Fibroblast of mammary gland (primary cell): Measurements from ENCODE around the gene ARHGEF16.

Experiments used
- DNase-seq: peaks from one replicate; pipeline ENCODE4 v3.0.0-alpha.2; 2010; ENCODE audit warnings: low read depth
- H3K4me3 ChIP-seq: 2 replicates; pipeline ENCODE4 v1.5.1; 2011; ENCODE audit warnings: low read depth, mild to moderate bottlenecking, low read length, moderate library complexity; ENCODE audit not compliant: control insufficient read depth
- CTCF ChIP-seq: conservative IDR thresholded peaks from 2 replicates; pipeline ENCODE4 v1.5.1; 2011; ENCODE audit warnings: low read depth, low read length, inconsistent platforms; ENCODE audit not compliant: control insufficient read depth, insufficient read depth

The ARHGEF16 gene

GRCh38 chr1:3433076-3433475 lies 21.4 kb upstream of the ARHGEF16 start:
- TF ChIP-seq CTCF, result no peak
- H3K4me3 ChIP-seq, result no peak overlapping the region
- DNase-seq, result no peak

DNA sequence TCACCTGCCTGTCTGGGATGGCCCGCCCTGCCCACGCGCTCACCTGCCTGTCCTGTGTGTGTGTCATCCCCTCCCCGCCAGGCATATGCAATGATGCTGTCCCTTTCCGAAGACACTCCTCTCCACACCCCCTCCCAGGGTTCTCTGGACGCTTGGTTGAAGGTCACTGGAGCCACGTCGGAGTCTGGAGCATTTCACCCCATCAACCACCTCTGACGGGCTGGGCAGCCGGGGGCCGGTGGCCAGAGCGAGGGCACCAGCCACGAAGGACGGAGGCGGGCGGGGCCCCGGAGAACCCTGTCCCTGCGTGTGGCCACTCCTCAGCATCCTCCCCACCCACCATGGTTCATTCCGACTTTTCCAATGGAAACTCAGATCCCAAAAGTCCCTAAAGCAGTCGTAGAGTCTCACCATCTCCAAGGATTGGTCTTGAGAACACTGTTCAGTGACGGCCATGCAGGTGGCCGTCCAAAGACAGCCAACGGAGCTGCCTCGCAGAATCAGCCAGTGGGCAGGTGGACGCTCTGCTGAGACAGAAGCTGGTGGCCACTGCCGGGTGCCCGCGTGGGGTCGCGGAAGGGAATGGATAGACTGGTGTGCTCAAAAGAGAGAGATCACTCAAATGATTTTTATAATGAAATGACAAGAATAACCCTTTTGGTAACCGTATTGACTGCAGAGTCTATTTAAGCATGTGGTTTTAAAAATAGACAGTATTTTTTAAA lies 20.7 kb upstream of the ARHGEF16 start:
- no peak for TF ChIP-seq CTCF
- DNase-seq, result no peak
- H3K4me3 ChIP-seq, result no peak overlapping the region

GRCh38 chr1:3434406-3435110 lies 19.9 kb upstream of the ARHGEF16 start:
- no peak for TF ChIP-seq CTCF
- DNase-seq, result no peak
- H3K4me3 ChIP-seq, result no peak overlapping the region

DNA sequence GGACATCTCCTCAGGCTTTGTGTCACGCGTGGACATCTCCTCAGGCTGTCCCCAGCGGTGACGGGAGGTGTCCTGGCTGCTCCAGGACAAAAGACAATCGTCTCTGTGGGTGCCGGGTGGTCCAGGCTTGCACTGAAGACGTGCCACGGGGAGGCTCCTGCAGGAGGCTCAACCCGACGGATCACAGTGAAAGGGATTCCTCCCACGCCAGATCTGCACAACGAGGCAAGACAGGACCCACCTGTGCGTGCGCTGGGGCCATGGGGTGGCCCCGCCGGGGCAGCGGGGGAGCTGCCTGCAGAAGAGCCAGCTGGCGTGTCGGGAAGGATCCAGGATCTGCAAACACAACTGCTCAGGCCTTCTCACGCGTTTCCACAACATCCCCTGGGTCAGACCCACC lies 18.8 kb upstream of the ARHGEF16 start:
- no peak overlapping the region for H3K4me3 ChIP-seq
- no peak for DNase-seq
- no peak for TF ChIP-seq CTCF

DNA sequence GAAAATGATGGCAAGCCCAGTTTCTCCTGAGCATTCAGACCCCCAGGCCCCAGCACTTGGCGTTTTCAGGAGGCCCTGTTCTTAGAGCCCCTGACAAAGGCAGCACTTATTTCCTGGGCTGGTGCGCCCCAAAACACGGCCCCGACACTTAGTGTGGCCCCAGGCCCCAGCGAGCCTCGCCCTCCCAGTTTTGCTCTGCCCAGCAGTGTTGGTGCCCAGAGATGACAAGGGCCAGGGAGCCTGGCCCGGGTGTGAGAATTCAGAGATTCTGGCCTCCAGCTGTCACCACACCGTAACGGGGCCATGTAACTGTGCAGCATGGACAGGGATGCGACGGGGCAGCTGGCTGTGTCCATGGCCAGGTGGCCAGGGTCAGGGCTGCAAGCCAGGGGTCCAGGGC lies 18.0 kb upstream of the ARHGEF16 start:
- no peak for TF ChIP-seq CTCF
- no peak for DNase-seq
- no peak overlapping the region for H3K4me3 ChIP-seq

GRCh38 chr1:3436901-3437300 lies 17.6 kb upstream of the ARHGEF16 start:
- TF ChIP-seq CTCF, result no peak
- no peak for DNase-seq
- no peak overlapping the region for H3K4me3 ChIP-seq

- no peak for TF ChIP-seq CTCF
- no peak overlapping the region for H3K4me3 ChIP-seq
- no peak for DNase-seq
Measured at GRCh38 chr1:3438661-3439180, 15.7 kb upstream of the ARHGEF16 start.
